HG02840 (cell line): ENCODE measurements around the gene GOLGA3.

Experiments
- ATAC-seq: cut with Tn5 transposase; IDR thresholded peaks from one replicate; pipeline ENCODE4 v1.9.1; 2021; ENCODE audit warnings: mild to moderate bottlenecking, moderate library complexity, moderate number of reproducible peaks; ENCODE audit not compliant: unreplicated experiment, low FRiP score

The GOLGA3 gene

GRCh38 chr12:132726386-132726785 lies 102.3 kb downstream of the GOLGA3 start:
- no peak for ATAC-seq

- ATAC-seq: no peak
Measured at GRCh38 chr12:132724506-132725241, 104.0 kb downstream of the GOLGA3 start.

DNA sequence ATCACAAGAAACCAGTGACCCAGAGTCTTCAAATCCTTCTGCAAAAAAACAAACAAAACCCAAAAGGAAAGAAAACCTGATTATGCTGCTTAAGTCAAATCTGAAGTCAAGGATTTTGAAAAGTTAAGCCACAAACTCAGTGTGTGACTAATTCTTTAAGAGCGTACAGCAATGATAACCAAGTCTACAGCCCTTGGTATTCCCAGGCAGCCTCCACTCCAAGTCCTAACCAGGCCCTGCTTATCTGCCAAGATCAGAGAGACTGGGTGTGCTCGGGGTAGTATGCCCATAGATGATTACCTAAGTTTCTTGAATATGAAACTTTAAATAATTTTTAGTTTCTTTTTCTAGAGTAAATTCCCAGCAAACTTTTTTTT lies 104.9 kb downstream of the GOLGA3 start:
- ATAC-seq: no peak

DNA sequence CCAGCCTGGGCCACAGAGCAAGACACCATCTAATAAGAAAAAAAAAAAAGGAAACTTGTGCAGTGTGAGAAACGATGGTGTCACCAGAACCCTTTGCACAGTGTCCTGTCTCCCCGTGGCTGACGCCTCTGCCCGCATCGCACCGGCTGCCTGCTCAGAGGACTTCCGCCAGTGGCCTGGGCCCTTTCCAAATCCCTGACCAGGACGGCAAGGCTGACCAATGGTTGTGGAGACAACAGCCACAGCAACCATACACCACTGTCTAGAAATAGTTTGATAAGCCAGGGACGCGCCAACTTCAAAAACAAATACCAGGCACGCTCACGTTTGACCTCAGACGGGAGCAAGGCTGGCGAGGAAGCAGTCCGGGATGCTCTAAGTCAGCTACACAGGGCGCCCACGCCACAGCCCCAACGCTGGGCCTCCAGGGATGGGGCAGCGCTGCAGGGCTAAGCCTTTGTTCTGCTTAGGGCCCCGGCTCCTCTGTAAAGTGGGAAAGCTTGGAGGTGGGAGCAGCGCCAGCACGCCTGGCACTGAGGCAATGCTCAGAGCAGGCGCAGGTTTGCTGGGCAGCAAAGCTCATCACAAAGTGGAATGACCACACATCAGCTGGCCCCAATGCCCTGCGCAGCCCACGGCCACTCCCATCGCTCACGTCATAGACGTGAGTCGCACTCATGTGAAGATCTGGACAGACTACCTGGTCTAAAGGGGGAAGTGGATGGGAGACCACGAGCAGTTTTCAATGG lies 105.5 kb downstream of the GOLGA3 start:
- no peak for ATAC-seq

DNA sequence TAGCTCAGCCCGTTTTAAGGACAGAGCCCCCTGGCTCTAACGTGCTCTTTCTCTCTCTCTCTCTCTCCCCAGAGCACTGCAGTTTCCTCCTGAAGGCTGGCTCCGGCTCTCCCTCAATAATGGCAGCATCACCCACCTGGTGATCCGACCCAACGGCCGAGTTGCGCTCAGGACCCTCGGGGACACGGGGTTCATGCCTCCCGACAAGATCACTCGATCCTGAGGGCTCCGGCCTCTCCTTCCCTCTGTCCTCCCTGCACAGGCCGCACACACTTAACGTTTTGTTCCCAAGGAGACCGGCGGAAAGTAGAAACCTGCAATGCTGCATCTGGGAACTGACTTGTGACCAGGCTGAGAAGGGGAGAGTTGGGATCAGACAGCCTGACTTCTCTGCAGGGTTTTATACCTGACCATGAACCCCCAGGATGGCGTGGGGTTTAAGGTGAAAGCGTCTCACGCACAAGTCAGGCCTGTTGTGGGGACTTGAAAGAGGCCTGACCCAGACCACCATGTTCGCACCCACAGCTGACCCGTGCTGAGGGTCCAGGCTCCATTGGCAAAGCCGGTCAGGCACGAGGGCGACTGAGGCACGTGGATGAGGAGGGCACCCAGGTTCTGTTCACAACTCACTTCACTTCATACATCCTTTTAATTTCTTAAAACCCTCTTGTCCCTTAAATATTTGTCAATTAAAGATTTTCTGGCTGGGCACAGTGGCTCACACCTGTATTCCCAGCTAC lies 107.9 kb downstream of the GOLGA3 start:
- ATAC-seq: no peak

GRCh38 chr12:132719954-132720324 lies 108.7 kb downstream of the GOLGA3 start:
- no peak for ATAC-seq

GRCh38 chr12:132719141-132719953 lies 109.3 kb downstream of the GOLGA3 start:
- ATAC-seq: no peak
